Astrocyte (in vitro differentiated cells and primary cell): ENCODE data around the gene NPHP1. TPM values are rescaled to one million over a fixed set of nuclear protein-coding genes. Genes with fewer than 3 reads are reported as not detected.
A peak's percentile ranks its signal among the peaks of the same experiment; 100 is the strongest.
"Not testable (repeated sequence)": the region's sequence is repeated elsewhere in the genome, so short reads cannot be mapped to it uniquely, and the experiment has no call there.

Experiments
- DNase-seq: peaks from one replicate; pipeline ENCODE4 v3.0.0-alpha.2; 2010; ENCODE audit warnings: low read depth
- FAIRE-seq: peaks from 2 replicates; lab custom pipeline; 2011; peaks lifted over from hg19 to GRCh38; lab: Jason Lieb, UNC
- H2AFZ ChIP-seq: 2 replicates; pipeline ENCODE4 v1.6.0; 2012; ENCODE audit warnings: low read depth, low read length, inconsistent platforms
- H3K27ac ChIP-seq: 2 replicates; pipeline ENCODE4 v1.5.1; 2011; ENCODE audit warnings: low read depth, low read length, inconsistent platforms
- H3K27me3 ChIP-seq: 2 replicates; pipeline ENCODE4 v1.6.0; 2011; ENCODE audit warnings: low read length, inconsistent platforms; ENCODE audit not compliant: insufficient read depth
- H3K36me3 ChIP-seq: 2 replicates; pipeline ENCODE4 v1.5.1; 2011; ENCODE audit warnings: low read length, inconsistent platforms; ENCODE audit not compliant: insufficient read depth
- H3K4me1 ChIP-seq: 2 replicates; pipeline ENCODE4 v1.5.1; 2011; ENCODE audit warnings: low read length, inconsistent platforms; ENCODE audit not compliant: insufficient read depth
- H3K4me2 ChIP-seq: 2 replicates; pipeline ENCODE4 v1.6.0; 2012; ENCODE audit warnings: low read length, inconsistent platforms
- H3K4me3 ChIP-seq: 2 replicates; pipeline ENCODE4 v1.5.1; 2011; ENCODE audit warnings: low read depth, mild to moderate bottlenecking, low read length, inconsistent platforms; ENCODE audit not compliant: insufficient read depth
- H3K79me2 ChIP-seq: 2 replicates; pipeline ENCODE4 v1.6.0; 2012; ENCODE audit warnings: mild to moderate bottlenecking, low read length, inconsistent platforms; ENCODE audit not compliant: insufficient read depth
- H3K9ac ChIP-seq: 2 replicates; pipeline ENCODE4 v1.6.0; 2012; ENCODE audit warnings: mild to moderate bottlenecking, low read length, inconsistent platforms
- H3K9me3 ChIP-seq: 2 replicates; pipeline ENCODE4 v1.5.1; 2012; ENCODE audit warnings: low read depth, mild to moderate bottlenecking, low read length, inconsistent platforms; ENCODE audit not compliant: insufficient read depth
- H4K20me1 ChIP-seq: 2 replicates; pipeline ENCODE4 v1.6.0; 2012; ENCODE audit warnings: low read length, inconsistent platforms; ENCODE audit not compliant: insufficient read depth
- H3K27ac Mint-ChIP-seq: one replicate; pipeline ENCODE4 v1.8.0; 2021; ENCODE audit warnings: mild to moderate bottlenecking, mixed read lengths; ENCODE audit not compliant: unreplicated experiment
- H3K27me3 Mint-ChIP-seq: one replicate; pipeline ENCODE4 v1.8.0; 2021; ENCODE audit warnings: low read depth, mixed read lengths; ENCODE audit not compliant: unreplicated experiment
- H3K36me3 Mint-ChIP-seq: one replicate; pipeline ENCODE4 v1.8.0; 2021; ENCODE audit warnings: low read depth, mixed read lengths; ENCODE audit not compliant: unreplicated experiment
- H3K4me1 Mint-ChIP-seq: one replicate; pipeline ENCODE4 v1.8.0; 2021; ENCODE audit warnings: low read depth, mixed read lengths; ENCODE audit not compliant: unreplicated experiment
- H3K4me3 Mint-ChIP-seq: one replicate; pipeline ENCODE4 v1.8.0; 2021; ENCODE audit warnings: mild to moderate bottlenecking, moderate library complexity, mixed read lengths; ENCODE audit not compliant: unreplicated experiment
- H3K9me3 Mint-ChIP-seq: one replicate; pipeline ENCODE4 v1.8.0; 2021; ENCODE audit warnings: mild to moderate bottlenecking, mixed read lengths; ENCODE audit not compliant: unreplicated experiment
- CTCF ChIP-seq: IDR thresholded peaks from 2 replicates; pipeline ENCODE4 v1.5.1; 2011; ENCODE audit warnings: low read depth, mild to moderate bottlenecking, inconsistent platforms, low read length, moderate library complexity; ENCODE audit not compliant: insufficient read depth
- EZH2 ChIP-seq: IDR thresholded peaks from 2 replicates; pipeline ENCODE4 v1.6.1; 2012; ENCODE audit warnings: mild to moderate bottlenecking, low read length, inconsistent platforms; ENCODE audit not compliant: insufficient read depth
- total RNA-seq: library from RNA; stranded (reverse); gene quantifications from 2 replicates; pipeline ENCODE4 v1.2.1, GENCODE V29; 2021

The NPHP1 gene
- total RNA-seq, 1 donor from 2014 or later = 3.3 TPM

GRCh38 chr2:110220190-110220564, 15.4 kb upstream of the NPHP1 start:
- TF ChIP-seq EZH2 (no peak), CTCF (no peak)
- H3K9ac ChIP-seq = no peak overlapping the region
- H3K4me2 ChIP-seq = peak overlapping the region; percentile 32
- H3K27me3 ChIP-seq = peaks cover 20% of the 10 kb centered on the region
- Mint-ChIP-seq H3K4me3 (no peak overlapping the region), H3K9me3 (peaks cover 10% of the 10 kb centered on the region), H3K4me1 (peaks cover 7% of the 10 kb centered on the region), H3K27me3 (peaks cover 13% of the 10 kb centered on the region), H3K27ac (peak overlapping the region; percentile 51), H3K36me3 (no peaks in the 10 kb centered on the region)
- no peaks in the 10 kb centered on the region for H3K36me3 ChIP-seq
- no peaks in the 10 kb centered on the region for H3K79me2 ChIP-seq
- no peaks in the 10 kb centered on the region for H4K20me1 ChIP-seq
- no peak for FAIRE-seq
- no peak overlapping the region for H3K4me3 ChIP-seq
- no peaks in the 10 kb centered on the region for H3K9me3 ChIP-seq
- no peak overlapping the region for H3K27ac ChIP-seq
- DNase-seq = no peak
- no peak overlapping the region for H2AFZ ChIP-seq
- H3K4me1 ChIP-seq = peaks cover 5% of the 10 kb centered on the region

GRCh38 chr2:110219496-110220189, 14.8 kb upstream of the NPHP1 start:
- Mint-ChIP-seq H3K27ac (peak overlapping the region; percentile 51), H3K27me3 (peaks cover 13% of the 10 kb centered on the region), H3K4me1 (peaks cover 7% of the 10 kb centered on the region), H3K36me3 (no peaks in the 10 kb centered on the region), H3K9me3 (peaks cover 10% of the 10 kb centered on the region), H3K4me3 (no peak overlapping the region)
- H3K9me3 ChIP-seq = no peaks in the 10 kb centered on the region
- H3K79me2 ChIP-seq = no peaks in the 10 kb centered on the region
- H3K36me3 ChIP-seq = no peaks in the 10 kb centered on the region
- peak overlapping the region; percentile 32 for H3K4me2 ChIP-seq
- no peak overlapping the region for H2AFZ ChIP-seq
- H3K27me3 ChIP-seq = peaks cover 18% of the 10 kb centered on the region
- H4K20me1 ChIP-seq = no peaks in the 10 kb centered on the region
- no peak overlapping the region for H3K9ac ChIP-seq
- no peak overlapping the region for H3K4me3 ChIP-seq
- TF ChIP-seq CTCF (no peak), EZH2 (no peak)
- H3K4me1 ChIP-seq = peaks cover 5% of the 10 kb centered on the region
- H3K27ac ChIP-seq = no peak overlapping the region
- DNase-seq (peak; percentile 83), FAIRE-seq (peak; percentile 69)

GRCh38 chr2:110218889-110219288, 14.1 kb upstream of the NPHP1 start:
- not testable (repeated sequence) for H3K4me3 ChIP-seq, H2AFZ ChIP-seq, H3K27ac ChIP-seq, H3K79me2 ChIP-seq, H3K36me3 ChIP-seq, DNase-seq, H3K4me1 Mint-ChIP-seq, H3K9me3 ChIP-seq, H3K36me3 Mint-ChIP-seq, H3K27ac Mint-ChIP-seq, H4K20me1 ChIP-seq, H3K4me1 ChIP-seq, H3K9ac ChIP-seq, H3K4me3 Mint-ChIP-seq, FAIRE-seq
- Mint-ChIP-seq H3K9me3 (peaks cover 15% of the 10 kb centered on the region), H3K27me3 (peaks cover 13% of the 10 kb centered on the region)
- peaks cover 12% of the 10 kb centered on the region for H3K27me3 ChIP-seq
- peak overlapping the region; percentile 32 for H3K4me2 ChIP-seq
